ENCODE data around the gene GRM8.

DNA sequence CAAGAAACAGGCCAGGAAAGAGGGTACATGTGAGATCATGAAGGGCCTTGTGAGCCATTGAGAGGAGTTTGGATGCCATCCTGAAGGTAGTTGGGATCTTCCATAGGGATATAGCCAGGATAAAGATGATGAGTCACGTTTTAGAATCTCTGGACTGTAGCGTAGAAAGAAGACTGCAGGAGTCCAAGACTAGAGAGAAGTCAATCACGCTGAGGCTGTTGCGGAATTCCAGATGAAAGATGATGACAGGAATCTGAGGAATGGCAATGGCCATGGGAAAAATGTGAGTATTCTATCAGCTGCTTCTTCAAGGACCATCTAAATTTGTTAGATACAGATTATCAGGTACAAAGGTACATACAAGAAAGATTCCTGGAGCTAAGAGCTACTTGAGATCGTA is 711.3 kb downstream of the GRM8 start:
- TF ChIP-seq SREBF2 (IDR thresholded peaks at IDR 0.05; ENCODE audit: low read length) (no peak), CHD2 (IDR thresholded peaks at IDR 0.05; ENCODE audit: borderline replicate concordance, low read depth, low read length) (no peak), EZH2 (IDR thresholded peaks at IDR 0.05; ENCODE audit: borderline replicate concordance, control insufficient read depth, low read depth, low read length) (no peak), YY1 (IDR thresholded peaks at IDR 0.05; ENCODE audit: low read depth, low read length) (no peak), CTCF (IDR thresholded peaks at IDR 0.05 in 2 of 3, conservative IDR thresholded peaks at IDR 0.05 in 1 of 3; ENCODE audit: control insufficient read depth in 2 of 3, extremely low read depth in 1 of 3, insufficient read depth in 1 of 3, low read depth in 3 of 3, low read length in 3 of 3) (no peak), BHLHE40 (IDR thresholded peaks at IDR 0.05; ENCODE audit: borderline replicate concordance in 1 of 2, low read depth in 2 of 2, low read length in 1 of 2) (no peak), POLR2A (IDR thresholded peaks at IDR 0.05; ENCODE audit: low read depth, low read length) (no peak), ZNF687 (IDR thresholded peaks at IDR 0.05) (no peak), MXI1 (IDR thresholded peaks at IDR 0.05; ENCODE audit: low read depth, low read length) (no peak)
- TF ChIP-seq, protein P1, sequence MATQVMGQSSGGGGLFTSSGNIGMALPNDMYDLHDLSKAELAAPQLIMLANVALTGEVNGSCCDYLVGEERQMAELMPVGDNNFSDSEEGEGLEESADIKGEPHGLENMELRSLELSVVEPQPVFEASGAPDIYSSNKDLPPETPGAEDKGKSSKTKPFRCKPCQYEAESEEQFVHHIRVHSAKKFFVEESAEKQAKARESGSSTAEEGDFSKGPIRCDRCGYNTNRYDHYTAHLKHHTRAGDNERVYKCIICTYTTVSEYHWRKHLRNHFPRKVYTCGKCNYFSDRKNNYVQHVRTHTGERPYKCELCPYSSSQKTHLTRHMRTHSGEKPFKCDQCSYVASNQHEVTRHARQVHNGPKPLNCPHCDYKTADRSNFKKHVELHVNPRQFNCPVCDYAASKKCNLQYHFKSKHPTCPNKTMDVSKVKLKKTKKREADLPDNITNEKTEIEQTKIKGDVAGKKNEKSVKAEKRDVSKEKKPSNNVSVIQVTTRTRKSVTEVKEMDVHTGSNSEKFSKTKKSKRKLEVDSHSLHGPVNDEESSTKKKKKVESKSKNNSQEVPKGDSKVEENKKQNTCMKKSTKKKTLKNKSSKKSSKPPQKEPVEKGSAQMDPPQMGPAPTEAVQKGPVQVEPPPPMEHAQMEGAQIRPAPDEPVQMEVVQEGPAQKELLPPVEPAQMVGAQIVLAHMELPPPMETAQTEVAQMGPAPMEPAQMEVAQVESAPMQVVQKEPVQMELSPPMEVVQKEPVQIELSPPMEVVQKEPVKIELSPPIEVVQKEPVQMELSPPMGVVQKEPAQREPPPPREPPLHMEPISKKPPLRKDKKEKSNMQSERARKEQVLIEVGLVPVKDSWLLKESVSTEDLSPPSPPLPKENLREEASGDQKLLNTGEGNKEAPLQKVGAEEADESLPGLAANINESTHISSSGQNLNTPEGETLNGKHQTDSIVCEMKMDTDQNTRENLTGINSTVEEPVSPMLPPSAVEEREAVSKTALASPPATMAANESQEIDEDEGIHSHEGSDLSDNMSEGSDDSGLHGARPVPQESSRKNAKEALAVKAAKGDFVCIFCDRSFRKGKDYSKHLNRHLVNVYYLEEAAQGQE (IDR thresholded peaks at IDR 0.05; ENCODE audit: low read depth, low read length), result no peak
- TF ChIP-seq, protein P2, sequence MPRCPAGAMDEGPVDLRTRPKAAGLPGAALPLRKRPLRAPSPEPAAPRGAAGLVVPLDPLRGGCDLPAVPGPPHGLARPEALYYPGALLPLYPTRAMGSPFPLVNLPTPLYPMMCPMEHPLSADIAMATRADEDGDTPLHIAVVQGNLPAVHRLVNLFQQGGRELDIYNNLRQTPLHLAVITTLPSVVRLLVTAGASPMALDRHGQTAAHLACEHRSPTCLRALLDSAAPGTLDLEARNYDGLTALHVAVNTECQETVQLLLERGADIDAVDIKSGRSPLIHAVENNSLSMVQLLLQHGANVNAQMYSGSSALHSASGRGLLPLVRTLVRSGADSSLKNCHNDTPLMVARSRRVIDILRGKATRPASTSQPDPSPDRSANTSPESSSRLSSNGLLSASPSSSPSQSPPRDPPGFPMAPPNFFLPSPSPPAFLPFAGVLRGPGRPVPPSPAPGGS (IDR thresholded peaks at IDR 0.05; ENCODE audit: borderline replicate concordance, insufficient read depth, low read depth, low read length, poor library complexity, severe bottlenecking), result no peak

All from GM12878 (cell line).